BLaER1 (cell line): ENCODE data around the gene DAPK2.

Source experiments
- H3K27ac ChIP-seq: shearing (Covaris generic); formaldehyde crosslinking; 2 replicates; pipeline ENCODE4 v1.8.1; 2022
- H3K27me3 ChIP-seq: shearing (Covaris generic); formaldehyde crosslinking; 2 replicates; pipeline ENCODE4 v1.8.1; 2022
- H3K36me3 ChIP-seq: shearing (Covaris generic); formaldehyde crosslinking; 2 replicates; pipeline ENCODE4 v1.8.1; 2022
- H3K4me1 ChIP-seq: shearing (Covaris generic); formaldehyde crosslinking; 2 replicates; pipeline ENCODE4 v1.8.1; 2022
- H3K4me2 ChIP-seq: shearing (Covaris generic); formaldehyde crosslinking; 2 replicates; pipeline ENCODE4 v1.8.1; 2022
- H3K4me3 ChIP-seq: shearing (Covaris generic); formaldehyde crosslinking; 2 replicates; pipeline ENCODE4 v1.8.1; 2022
- H3K9ac ChIP-seq: shearing (Covaris generic); formaldehyde crosslinking; 2 replicates; pipeline ENCODE4 v1.8.1; 2022
- H3K9me3 ChIP-seq: shearing (Covaris generic); formaldehyde crosslinking; 2 replicates; pipeline ENCODE4 v1.8.1; 2022
- H4K20me1 ChIP-seq: shearing (Covaris generic); formaldehyde crosslinking; 2 replicates; pipeline ENCODE4 v1.8.1; 2022
- Cebpa-rat ChIP-seq: shearing (Covaris generic); IDR thresholded peaks from 2 replicates; pipeline ENCODE4 v1.8.1; 2022

Gene DAPK2

GRCh38 chr15:64026591-64026990 lies 19.7 kb downstream of the DAPK2 start:
- Histone ChIP-seq H3K27ac (no peak overlapping the region), H3K4me2 (no peak overlapping the region), H3K9ac (no peak overlapping the region), H3K9me3 (no peaks in the 10 kb centered on the region), H4K20me1 (no peaks in the 10 kb centered on the region), H3K27me3 (no peaks in the 10 kb centered on the region), H3K4me1 (peaks cover 9% of the 10 kb centered on the region; the same call in 1 of the 2 replicates), H3K4me3 (no peak overlapping the region), H3K36me3 (no peaks in the 10 kb centered on the region)
- no peak for TF ChIP-seq Cebpa-rat

GRCh38 chr15:64024172-64025050 lies 21.9 kb downstream of the DAPK2 start:
- peaks cover 13% of the 10 kb centered on the region for H3K9me3 ChIP-seq
- H3K9ac ChIP-seq, result no peak overlapping the region
- no peaks in the 10 kb centered on the region for H3K27me3 ChIP-seq
- H3K36me3 ChIP-seq, result no peaks in the 10 kb centered on the region
- H3K27ac ChIP-seq, result no peak overlapping the region
- peaks cover 9% of the 10 kb centered on the region; the same call in 1 of the 2 replicates for H3K4me1 ChIP-seq
- no peaks in the 10 kb centered on the region for H4K20me1 ChIP-seq
- no peak overlapping the region for H3K4me3 ChIP-seq
- no peak for TF ChIP-seq Cebpa-rat
- H3K4me2 ChIP-seq, result peak overlapping the region; percentile 23

DNA sequence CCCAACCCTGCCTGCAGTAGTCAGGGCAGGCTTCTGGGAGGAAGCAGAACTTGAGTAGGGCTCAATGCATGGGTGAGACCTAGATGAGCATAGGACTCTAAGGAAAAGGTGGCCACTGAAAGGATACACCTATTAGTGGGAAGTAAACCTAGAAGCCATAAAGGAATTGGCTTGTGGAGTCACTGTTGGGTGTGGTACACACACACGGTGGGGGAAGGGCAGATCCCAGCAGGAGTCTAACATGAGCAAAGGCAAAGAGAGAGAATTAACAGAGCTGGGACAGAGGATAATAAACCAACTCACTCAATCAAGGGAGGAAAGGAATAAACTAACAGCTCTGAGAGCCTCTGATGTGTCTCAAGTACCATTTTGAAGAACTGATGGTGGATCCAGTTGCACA lies 23.1 kb downstream of the DAPK2 start:
- no peak overlapping the region for H3K4me3 ChIP-seq
- H3K36me3 ChIP-seq, result no peaks in the 10 kb centered on the region
- TF ChIP-seq Cebpa-rat, result no peak
- peaks cover 13% of the 10 kb centered on the region for H3K9me3 ChIP-seq
- no peak overlapping the region for H3K4me2 ChIP-seq
- H4K20me1 ChIP-seq, result no peaks in the 10 kb centered on the region
- no peak overlapping the region for H3K9ac ChIP-seq
- no peak overlapping the region for H3K27ac ChIP-seq
- H3K27me3 ChIP-seq, result no peaks in the 10 kb centered on the region
- H3K4me1 ChIP-seq, result peaks cover 9% of the 10 kb centered on the region; the same call in 1 of the 2 replicates

DNA sequence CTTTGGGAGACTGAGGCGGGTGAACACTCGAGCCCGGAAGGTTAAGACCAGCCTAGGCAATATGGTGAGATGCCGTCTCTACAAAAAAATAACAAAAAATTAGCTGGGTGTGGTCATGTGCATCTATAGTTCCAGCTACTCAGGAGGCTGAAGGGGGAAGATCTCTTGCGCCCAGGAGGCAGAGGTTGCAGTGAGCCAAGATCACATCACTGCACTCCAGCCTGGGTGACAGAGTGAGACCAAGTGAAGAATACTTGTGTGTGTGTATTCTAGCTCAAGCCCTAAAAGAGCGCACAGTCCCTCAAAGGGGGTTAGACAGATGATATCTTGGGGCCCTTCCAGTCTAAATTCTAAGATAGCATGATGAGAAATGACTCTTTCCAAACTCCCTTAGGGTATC lies 23.7 kb downstream of the DAPK2 start:
- no peak overlapping the region for H3K9ac ChIP-seq
- peaks cover 9% of the 10 kb centered on the region; the same call in 1 of the 2 replicates for H3K4me1 ChIP-seq
- H3K27ac ChIP-seq, result no peak overlapping the region

GRCh38 chr15:64019764-64020163 lies 26.5 kb downstream of the DAPK2 start:
- no peak overlapping the region for H3K4me2 ChIP-seq
- no peaks in the 10 kb centered on the region for H4K20me1 ChIP-seq
- no peak for TF ChIP-seq Cebpa-rat
- H3K36me3 ChIP-seq, result no peaks in the 10 kb centered on the region
- peaks cover 8% of the 10 kb centered on the region; the same call in 1 of the 2 replicates for H3K4me1 ChIP-seq
- no peak overlapping the region for H3K4me3 ChIP-seq
- H3K27ac ChIP-seq, result no peak overlapping the region
- peaks cover 13% of the 10 kb centered on the region for H3K9me3 ChIP-seq
- no peaks in the 10 kb centered on the region for H3K27me3 ChIP-seq
- no peak overlapping the region for H3K9ac ChIP-seq

More for the DNA sequence above, 23.7 kb downstream of the DAPK2 start:
- TF ChIP-seq Cebpa-rat, result no peak
- Histone ChIP-seq H4K20me1 (no peaks in the 10 kb centered on the region), H3K9me3 (peaks cover 13% of the 10 kb centered on the region), H3K4me2 (no peak overlapping the region), H3K27me3 (no peaks in the 10 kb centered on the region), H3K36me3 (no peaks in the 10 kb centered on the region), H3K4me3 (no peak overlapping the region)

DNA sequence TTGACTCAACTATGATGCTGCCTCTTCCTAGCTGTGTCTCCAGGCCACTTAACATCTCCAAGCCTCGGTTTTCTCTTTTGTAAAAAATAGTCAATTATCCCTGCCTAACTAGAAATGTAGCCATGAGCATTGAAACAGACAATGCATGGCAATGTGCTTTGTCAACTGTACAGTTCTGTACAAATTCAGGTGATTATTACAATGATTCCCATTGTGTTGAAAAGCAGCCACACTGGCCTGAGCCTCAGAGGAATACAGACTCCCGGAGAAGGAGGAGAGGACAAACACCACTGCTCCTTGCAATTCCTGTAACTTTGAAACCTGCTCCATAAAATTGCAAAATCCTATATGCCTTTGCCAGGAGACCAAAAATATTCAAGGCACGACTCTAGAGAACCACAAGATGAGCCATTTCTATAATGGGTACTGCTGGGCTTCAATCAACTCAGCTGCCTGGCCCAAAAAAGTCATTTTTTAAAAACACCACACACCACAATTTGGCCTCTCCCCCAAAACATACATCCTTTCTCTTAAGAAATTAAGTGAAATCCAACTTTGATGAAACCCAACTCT lies 28.6 kb downstream of the DAPK2 start:
- H3K27ac ChIP-seq, result no peak overlapping the region

DNA sequence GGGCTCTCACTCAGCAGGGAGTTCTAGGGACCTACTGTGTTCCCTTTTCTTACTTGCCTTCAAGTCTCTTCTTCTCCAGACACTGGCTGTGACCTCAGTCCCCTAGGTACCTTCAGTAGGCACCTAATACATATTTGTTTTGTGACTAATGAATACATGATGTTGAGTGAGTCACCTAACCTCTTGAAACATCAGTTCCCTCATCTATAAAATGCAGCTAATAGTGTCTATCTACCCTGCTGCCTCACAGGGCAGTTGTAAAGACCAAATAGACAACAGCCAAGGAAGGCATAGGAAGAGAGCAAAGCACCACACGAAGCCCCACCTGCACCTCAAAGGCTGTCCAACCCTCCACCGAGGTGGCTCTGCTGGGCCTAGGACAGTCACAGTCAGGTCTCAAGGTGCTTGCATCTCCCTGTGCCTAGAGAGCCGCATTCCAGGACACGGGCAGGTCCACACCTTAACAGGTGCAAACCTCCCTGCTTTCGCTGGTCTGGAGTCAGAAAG lies 29.1 kb downstream of the DAPK2 start:
- Histone ChIP-seq H3K27me3 (no peaks in the 10 kb centered on the region), H3K9me3 (peaks cover 13% of the 10 kb centered on the region), H3K27ac (no peak overlapping the region), H3K4me2 (no peak overlapping the region), H3K4me1 (no peaks in the 10 kb centered on the region), H3K4me3 (no peak overlapping the region), H4K20me1 (no peaks in the 10 kb centered on the region), H3K36me3 (no peaks in the 10 kb centered on the region), H3K9ac (no peak overlapping the region)
- TF ChIP-seq Cebpa-rat, result no peak

More for the DNA sequence above, 28.6 kb downstream of the DAPK2 start:
- Histone ChIP-seq H3K9ac (no peak overlapping the region), H3K36me3 (no peaks in the 10 kb centered on the region), H3K27me3 (no peaks in the 10 kb centered on the region), H3K4me3 (no peak overlapping the region), H3K4me1 (no peaks in the 10 kb centered on the region), H3K4me2 (no peak overlapping the region), H4K20me1 (no peaks in the 10 kb centered on the region), H3K9me3 (peaks cover 13% of the 10 kb centered on the region)
- TF ChIP-seq Cebpa-rat, result no peak

- Histone ChIP-seq H3K4me1 (peaks cover 7% of the 10 kb centered on the region), H3K36me3 (no peaks in the 10 kb centered on the region), H3K27me3 (no peaks in the 10 kb centered on the region), H3K4me2 (no peak overlapping the region), H3K27ac (no peak overlapping the region), H4K20me1 (no peaks in the 10 kb centered on the region), H3K4me3 (no peak overlapping the region), H3K9me3 (peaks cover 10% of the 10 kb centered on the region), H3K9ac (no peak overlapping the region)
- no peak for TF ChIP-seq Cebpa-rat
Observed at GRCh38 chr15:64016257-64016656, 30.0 kb downstream of the DAPK2 start.

DNA sequence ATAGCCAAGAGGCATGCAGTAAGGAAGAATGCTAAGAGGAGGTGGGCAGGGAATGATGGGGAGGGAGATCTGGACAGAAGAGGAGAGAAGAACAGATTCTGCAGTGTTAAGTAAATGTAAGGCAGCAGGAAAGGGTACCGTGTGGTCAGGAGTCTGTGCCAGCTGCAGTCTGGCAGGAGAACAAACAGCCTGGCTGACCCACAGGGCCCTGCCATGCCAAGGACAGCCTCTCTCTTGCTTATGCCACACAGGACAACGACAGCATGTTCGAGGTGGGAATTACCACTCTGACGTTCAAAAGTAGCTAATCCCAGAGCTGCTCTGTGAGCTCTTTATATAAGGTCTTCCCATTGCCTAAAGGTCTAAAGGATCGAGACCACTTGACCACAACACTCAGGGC lies 31.3 kb downstream of the DAPK2 start:
- Histone ChIP-seq H3K36me3 (no peaks in the 10 kb centered on the region), H3K9ac (no peak overlapping the region), H3K27ac (no peak overlapping the region), H3K9me3 (no peaks in the 10 kb centered on the region), H3K27me3 (no peaks in the 10 kb centered on the region), H3K4me1 (peaks cover 20% of the 10 kb centered on the region), H4K20me1 (no peaks in the 10 kb centered on the region), H3K4me2 (no peak overlapping the region), H3K4me3 (no peak overlapping the region)
- TF ChIP-seq Cebpa-rat, result no peak
